B cell (primary cell): Measurements from ENCODE around the gene DCHS2. TPM values are rescaled to one million over a fixed set of nuclear protein-coding genes. Genes with fewer than 3 reads are reported as not detected.

ENCODE experiments used
- ATAC-seq: fragments of 200-7000 bp; cut with Tn5 transposase; one replicate; pipeline ENCODE4 v1.10.0; 2021; ENCODE audit warnings: low read depth, mild to moderate bottlenecking, moderate number of reproducible peaks, moderate library complexity
- CTCF ChIA-PET: fragments of 350-600 bp; sonication (Branson Sonifier 250); formaldehyde crosslinking; loops from one replicate; lab custom pipeline; 2021; ENCODE audit warnings: antibody characterized with exemption, inconsistent platforms; lab: Charles Lee
- POLR2A ChIA-PET: fragments of 350-600 bp; sonication (Branson Sonifier 250); formaldehyde crosslinking; loops from one replicate; lab custom pipeline; 2021; ENCODE audit warnings: antibody characterized with exemption; lab: Charles Lee
- DNase-seq: peaks from one replicate; pipeline ENCODE4 v3.0.0; 2013
- H2AFZ ChIP-seq: 2 replicates; pipeline ENCODE4 v1.6.1; 2012; ENCODE audit warnings: mild to moderate bottlenecking, low read depth, low read length; ENCODE audit not compliant: insufficient read depth, poor library complexity, severe bottlenecking
- H3K27ac ChIP-seq, 2 donors: 1 replicate in 1 of 2; 2 replicates in 1 of 2; pipeline ENCODE4 v1.5.1; 2012 to 2013; ENCODE audit warnings: low read length in 2 of 2, mild to moderate bottlenecking in 2 of 2, moderate library complexity in 1 of 2
- H3K27me3 ChIP-seq, 4 experiments: fragments of 200-600 bp in 1 of 4; sonication (generic) in 1 of 4; replicated peaks in 1 of 4; 1 replicate in 2 of 4; 2 replicates in 2 of 4; pipeline versions ENCODE4 v1.6.1 to v1.7.0; 2013 to 2016; ENCODE audit warnings: low read length in 3 of 4, mild to moderate bottlenecking in 2 of 4, mixed read lengths in 1 of 4, moderate library complexity in 1 of 4; ENCODE audit not compliant: insufficient read depth in 4 of 4, control insufficient read depth in 3 of 4; ENCODE audit errors: control extremely low read depth in 1 of 4
- H3K36me3 ChIP-seq, 2 experiments: replicated peaks in 1 of 2; 1 replicate in 1 of 2; 2 replicates in 1 of 2; pipeline versions ENCODE4 v1.6.1 to v1.7.1; 2013; ENCODE audit warnings: low read length in 1 of 2; ENCODE audit not compliant: insufficient read depth in 2 of 2, control insufficient read depth in 1 of 2; ENCODE audit errors: control extremely low read depth in 1 of 2, extremely low read depth in 1 of 2
- H3K4me1 ChIP-seq, 2 donors: fragments of 200-600 bp in 1 of 2; sonication (generic) in 1 of 2; 1 replicate in 1 of 2; 2 replicates in 1 of 2; pipeline versions ENCODE4 v1.5.1 to v1.6.1; 2013 to 2017; ENCODE audit warnings: low read length in 2 of 2; ENCODE audit not compliant: control insufficient read depth in 2 of 2, insufficient read depth in 2 of 2
- H3K4me2 ChIP-seq: replicated peaks from 2 replicates; pipeline ENCODE3; 2012; ENCODE audit warnings: mild to moderate bottlenecking, low read depth, low read length; ENCODE audit not compliant: poor library complexity, severe bottlenecking
- H3K4me3 ChIP-seq, 5 experiments: fragments of 200-600 bp in 1 of 5; sonication (generic) in 1 of 5; 1 replicate in 3 of 5; 2 replicates in 2 of 5; pipeline versions ENCODE4 v1.5.1 to v1.7.0; 2011 to 2016; ENCODE audit warnings: low read length in 4 of 5, mild to moderate bottlenecking in 4 of 5, low read depth in 2 of 5, control low read depth in 1 of 5, moderate library complexity in 1 of 5; ENCODE audit not compliant: insufficient read depth in 1 of 5; ENCODE audit errors: control extremely low read depth in 1 of 5, extremely low read depth in 1 of 5
- H3K79me2 ChIP-seq: fragments of 200-600 bp; sonication (generic); one replicate; pipeline ENCODE4 v1.6.0; 2016; ENCODE audit warnings: low read length; ENCODE audit not compliant: control insufficient read depth, insufficient read depth
- H3K9ac ChIP-seq: fragments of 200-600 bp; sonication (generic); 2 replicates; pipeline ENCODE4 v1.6.1; 2017; ENCODE audit warnings: mild to moderate bottlenecking, low read length, moderate library complexity
- H3K9me3 ChIP-seq, 3 donors: one replicate each; pipeline versions ENCODE4 v1.6.1 to v1.7.1; 2013; ENCODE audit warnings: low read length in 2 of 3; ENCODE audit not compliant: control insufficient read depth in 2 of 3, insufficient read depth in 1 of 3; ENCODE audit errors: control extremely low read depth in 1 of 3
- H4K20me1 ChIP-seq: 2 replicates; pipeline ENCODE4 v1.6.0; 2012; ENCODE audit warnings: mild to moderate bottlenecking, low read length; ENCODE audit not compliant: insufficient read depth, control insufficient read depth, poor library complexity, severe bottlenecking
- H3K27ac Mint-ChIP-seq: one replicate; pipeline ENCODE4 v1.8.0; 2021; ENCODE audit warnings: mixed read lengths
- H3K27me3 Mint-ChIP-seq: one replicate; pipeline ENCODE4 v1.8.0; 2021; ENCODE audit warnings: mixed read lengths
- H3K4me1 Mint-ChIP-seq: one replicate; pipeline ENCODE4 v1.8.0; 2021; ENCODE audit warnings: mixed read lengths
- H3K4me3 Mint-ChIP-seq: one replicate; pipeline ENCODE4 v1.8.0; 2021; ENCODE audit warnings: mixed read lengths
- H3K9me3 Mint-ChIP-seq: one replicate; pipeline ENCODE4 v1.8.0; 2022; ENCODE audit warnings: mixed read lengths; ENCODE audit not compliant: insufficient read depth
- CTCF ChIP-seq: fragments of 200-600 bp; IDR thresholded peaks from one replicate; pipeline ENCODE4 v1.8.0; 2022; ENCODE audit warnings: antibody characterized with exemption, mild to moderate bottlenecking
- EZH2 ChIP-seq: IDR thresholded peaks from 2 replicates; pipeline ENCODE4 v1.6.1; 2012; ENCODE audit warnings: borderline replicate concordance, low read depth, mild to moderate bottlenecking, moderate library complexity, low read length; ENCODE audit not compliant: insufficient read depth, poor library complexity, severe bottlenecking
- WGBS: methylation state at CpG from one replicate; pipeline ENCODE4 v1.1.5; 2013; ENCODE audit warnings: missing lambda C conversion rate; ENCODE audit not compliant: insufficient coverage; 5-methylcytosine and 5-hydroxymethylcytosine counted together
- intact Hi-C: fragments of 100-400 bp; cut with micrococcal nuclease; formaldehyde crosslinking; loops from one replicate; pipeline ENCODE4 v1.10.0; 2022
- polyA plus RNA-seq: library from polyadenylated mRNA; depleted of rRNA; stranded (reverse); fragments of >200 nt; gene quantifications from 2 replicates; pipeline ENCODE4 v1.2.3, GENCODE V29; 2012
- total RNA-seq, 2 donors: library from RNA; stranded (reverse); fragments of 120-200 nt in 1 of 2; gene quantifications; 1 replicate in 1 of 2; 2 replicates in 1 of 2; pipeline versions ENCODE4 v1.2.3 to v1.2.4, GENCODE V29; 2013 to 2022

The DCHS2 gene
- total and polyA plus RNA-seq, 2 donors (not counting 1 experiment from before 2014, with no cell fraction given): 0.02 to 0.06 TPM

GRCh38 chr4:154471032-154471431 is 20.6 kb downstream of the DCHS2 start:
- POLR2A ChIA-PET: no interaction called here
- no CpG with 5 or more reads among the region's 2 CpGs for WGBS
- Histone ChIP-seq H3K4me3 (no peak overlapping the region), H4K20me1 (no peaks in the 10 kb centered on the region), H3K27me3 (peaks cover 0 to 18% (median 2%) of the 10 kb centered on the region in 4 experiments), H2AFZ (no peak overlapping the region), H3K36me3 (no peaks in the 10 kb centered on the region), H3K27ac (no peak overlapping the region), H3K9ac (no peak overlapping the region), H3K4me1 (no peaks in the 10 kb centered on the region), H3K79me2 (no peaks in the 10 kb centered on the region), H3K4me2 (no peak overlapping the region), H3K9me3 (no peaks in the 10 kb centered on the region)
- intact Hi-C loops: no loop called here
- TF ChIP-seq EZH2 (no peak), CTCF (no peak)
- Mint-ChIP-seq H3K4me1 (no peaks in the 10 kb centered on the region), H3K27me3 (peaks cover 28% of the 10 kb centered on the region), H3K27ac (no peak overlapping the region), H3K9me3 (no peaks in the 10 kb centered on the region), H3K4me3 (no peak overlapping the region)
- DNase-seq (no peak), ATAC-seq (no peak)
- CTCF ChIA-PET: no interaction called here

- H3K27me3 ChIP-seq: peaks cover 0 to 17% (median 6%) of the 10 kb centered on the region in 4 experiments
- no peak overlapping the region for H2AFZ ChIP-seq
- H3K27ac ChIP-seq: no peak overlapping the region
- ChIA-PET CTCF (no interaction called here), POLR2A (no interaction called here)
- H3K79me2 ChIP-seq: no peaks in the 10 kb centered on the region
- TF ChIP-seq EZH2 (no peak), CTCF (no peak)
- no peaks in the 10 kb centered on the region for H3K9me3 Mint-ChIP-seq
- H3K4me3 ChIP-seq: no peak overlapping the region
- peaks cover 15% of the 10 kb centered on the region for H3K27me3 Mint-ChIP-seq
- no peak overlapping the region for H3K9ac ChIP-seq
- no peaks in the 10 kb centered on the region for H3K4me1 ChIP-seq
- H3K4me2 ChIP-seq: no peak overlapping the region
- no peak for DNase-seq
- H3K9me3 ChIP-seq: no peaks in the 10 kb centered on the region
- no peak overlapping the region for H3K4me3 Mint-ChIP-seq
- H3K4me1 Mint-ChIP-seq: no peaks in the 10 kb centered on the region
- intact Hi-C loops: no loop called here
- no CpG with 5 or more reads among the region's 1 CpG for WGBS
- H4K20me1 ChIP-seq: no peaks in the 10 kb centered on the region
- no peaks in the 10 kb centered on the region for H3K36me3 ChIP-seq
- no peak overlapping the region for H3K27ac Mint-ChIP-seq
- ATAC-seq: no peak
Observed at GRCh38 chr4:154467886-154468285, 23.7 kb downstream of the DCHS2 start.
